HepG2 (cell line): ENCODE measurements around the gene TSPAN5.

Experiments
- BHLHE40 ChIP-seq: IDR thresholded peaks from 2 replicates; pipeline ENCODE4 v1.6.1; 2011; ENCODE audit warnings: low read length, improper control_type of control experiment
- MBNL3 ChIP-seq: fragments of 250-450 bp; sonication (Bioruptor Pico); conservative IDR thresholded peaks from 2 replicates; pipeline ENCODE4 v1.8.0; 2022; ENCODE audit warnings: mild to moderate bottlenecking, inconsistent platforms
- NBN ChIP-seq: fragments of 450-650 bp; conservative IDR thresholded peaks from 2 replicates; pipeline ENCODE4 v1.6.1; 2017
- NR1H2 ChIP-seq: sonication (generic); formaldehyde crosslinking; IDR thresholded peaks from 2 replicates; pipeline ENCODE4 v1.8.1; 2022; ENCODE audit warnings: low read depth, missing genetic modification reagents, borderline replicate concordance
- ZNF670 ChIP-seq: sonication (generic); formaldehyde crosslinking; IDR thresholded peaks from 2 replicates; pipeline ENCODE4 v1.8.0; 2022; ENCODE audit warnings: mild to moderate bottlenecking, missing genetic modification reagents, borderline replicate concordance
- TF ChIP-seq, protein P1 (sequence below): sonication (generic); formaldehyde crosslinking; IDR thresholded peaks from 2 replicates; pipeline ENCODE4 v1.8.1; 2022; ENCODE audit warnings: mild to moderate bottlenecking, missing genetic modification reagents
- TF ChIP-seq, protein P2 (sequence below): sonication (generic); formaldehyde crosslinking; conservative IDR thresholded peaks from 2 replicates; pipeline ENCODE4 v1.4.0; 2020; ENCODE audit warnings: missing genetic modification reagents
- TF ChIP-seq, protein P3 (sequence below), 2 experiments: sonication (generic) in 1 of 2; formaldehyde crosslinking in 1 of 2; IDR thresholded peaks; 2 replicates each; pipeline versions ENCODE4 v1.5.1 to v1.6.1; 2011 to 2020; ENCODE audit warnings: borderline replicate concordance in 1 of 2, low read depth in 1 of 2, low read length in 1 of 2, mild to moderate bottlenecking in 1 of 2, missing genetic modification reagents in 1 of 2, moderate library complexity in 1 of 2
- TF ChIP-seq, protein P4 (sequence below): sonication (generic); formaldehyde crosslinking; IDR thresholded peaks from 2 replicates; pipeline ENCODE4 v1.4.0; 2020; ENCODE audit warnings: missing genetic modification reagents

DNA sequence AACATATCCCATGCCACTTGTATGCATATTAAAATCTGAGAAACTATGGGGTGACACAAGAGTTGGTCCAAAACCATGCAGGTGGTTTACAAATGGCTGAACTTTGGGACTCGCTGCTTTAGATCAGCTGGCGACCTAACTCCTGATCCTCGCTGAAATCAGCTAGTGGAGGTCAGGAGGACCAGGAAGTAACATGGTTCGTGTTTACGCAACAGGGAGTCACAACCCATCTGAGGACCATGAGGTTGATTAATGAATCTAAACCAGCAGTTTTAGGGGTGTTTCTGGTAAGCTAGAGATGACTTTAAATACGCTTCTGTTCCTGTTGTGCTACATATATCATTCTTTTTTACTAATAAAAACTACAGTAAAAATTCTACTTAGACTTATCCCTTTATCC, 12.9 kb downstream of the TSPAN5 start:
- TF ChIP-seq MBNL3 (CRISPR knock-in tag): no peak
- no peak for TF ChIP-seq BHLHE40
- TF ChIP-seq NBN: no peak
- TF ChIP-seq, protein P1, sequence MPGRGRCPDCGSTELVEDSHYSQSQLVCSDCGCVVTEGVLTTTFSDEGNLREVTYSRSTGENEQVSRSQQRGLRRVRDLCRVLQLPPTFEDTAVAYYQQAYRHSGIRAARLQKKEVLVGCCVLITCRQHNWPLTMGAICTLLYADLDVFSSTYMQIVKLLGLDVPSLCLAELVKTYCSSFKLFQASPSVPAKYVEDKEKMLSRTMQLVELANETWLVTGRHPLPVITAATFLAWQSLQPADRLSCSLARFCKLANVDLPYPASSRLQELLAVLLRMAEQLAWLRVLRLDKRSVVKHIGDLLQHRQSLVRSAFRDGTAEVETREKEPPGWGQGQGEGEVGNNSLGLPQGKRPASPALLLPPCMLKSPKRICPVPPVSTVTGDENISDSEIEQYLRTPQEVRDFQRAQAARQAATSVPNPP (CRISPR knock-in tag): no peak
- TF ChIP-seq, protein P2, sequence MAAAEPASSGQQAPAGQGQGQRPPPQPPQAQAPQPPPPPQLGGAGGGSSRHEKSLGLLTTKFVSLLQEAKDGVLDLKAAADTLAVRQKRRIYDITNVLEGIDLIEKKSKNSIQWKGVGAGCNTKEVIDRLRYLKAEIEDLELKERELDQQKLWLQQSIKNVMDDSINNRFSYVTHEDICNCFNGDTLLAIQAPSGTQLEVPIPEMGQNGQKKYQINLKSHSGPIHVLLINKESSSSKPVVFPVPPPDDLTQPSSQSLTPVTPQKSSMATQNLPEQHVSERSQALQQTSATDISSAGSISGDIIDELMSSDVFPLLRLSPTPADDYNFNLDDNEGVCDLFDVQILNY: no peak
- TF ChIP-seq, protein P3, sequence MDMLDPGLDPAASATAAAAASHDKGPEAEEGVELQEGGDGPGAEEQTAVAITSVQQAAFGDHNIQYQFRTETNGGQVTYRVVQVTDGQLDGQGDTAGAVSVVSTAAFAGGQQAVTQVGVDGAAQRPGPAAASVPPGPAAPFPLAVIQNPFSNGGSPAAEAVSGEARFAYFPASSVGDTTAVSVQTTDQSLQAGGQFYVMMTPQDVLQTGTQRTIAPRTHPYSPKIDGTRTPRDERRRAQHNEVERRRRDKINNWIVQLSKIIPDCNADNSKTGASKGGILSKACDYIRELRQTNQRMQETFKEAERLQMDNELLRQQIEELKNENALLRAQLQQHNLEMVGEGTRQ (IDR thresholded peaks at IDR 0.05; ENCODE audit: low read depth, low read length): no peak
- TF ChIP-seq, protein P3 (CRISPR knock-in tag; IDR thresholded peaks at IDR 0.05; ENCODE audit: borderline replicate concordance): no peak
- TF ChIP-seq NR1H2 (CRISPR knock-in tag): no peak
- TF ChIP-seq ZNF670 (CRISPR knock-in tag): no peak
- TF ChIP-seq, protein P4, sequence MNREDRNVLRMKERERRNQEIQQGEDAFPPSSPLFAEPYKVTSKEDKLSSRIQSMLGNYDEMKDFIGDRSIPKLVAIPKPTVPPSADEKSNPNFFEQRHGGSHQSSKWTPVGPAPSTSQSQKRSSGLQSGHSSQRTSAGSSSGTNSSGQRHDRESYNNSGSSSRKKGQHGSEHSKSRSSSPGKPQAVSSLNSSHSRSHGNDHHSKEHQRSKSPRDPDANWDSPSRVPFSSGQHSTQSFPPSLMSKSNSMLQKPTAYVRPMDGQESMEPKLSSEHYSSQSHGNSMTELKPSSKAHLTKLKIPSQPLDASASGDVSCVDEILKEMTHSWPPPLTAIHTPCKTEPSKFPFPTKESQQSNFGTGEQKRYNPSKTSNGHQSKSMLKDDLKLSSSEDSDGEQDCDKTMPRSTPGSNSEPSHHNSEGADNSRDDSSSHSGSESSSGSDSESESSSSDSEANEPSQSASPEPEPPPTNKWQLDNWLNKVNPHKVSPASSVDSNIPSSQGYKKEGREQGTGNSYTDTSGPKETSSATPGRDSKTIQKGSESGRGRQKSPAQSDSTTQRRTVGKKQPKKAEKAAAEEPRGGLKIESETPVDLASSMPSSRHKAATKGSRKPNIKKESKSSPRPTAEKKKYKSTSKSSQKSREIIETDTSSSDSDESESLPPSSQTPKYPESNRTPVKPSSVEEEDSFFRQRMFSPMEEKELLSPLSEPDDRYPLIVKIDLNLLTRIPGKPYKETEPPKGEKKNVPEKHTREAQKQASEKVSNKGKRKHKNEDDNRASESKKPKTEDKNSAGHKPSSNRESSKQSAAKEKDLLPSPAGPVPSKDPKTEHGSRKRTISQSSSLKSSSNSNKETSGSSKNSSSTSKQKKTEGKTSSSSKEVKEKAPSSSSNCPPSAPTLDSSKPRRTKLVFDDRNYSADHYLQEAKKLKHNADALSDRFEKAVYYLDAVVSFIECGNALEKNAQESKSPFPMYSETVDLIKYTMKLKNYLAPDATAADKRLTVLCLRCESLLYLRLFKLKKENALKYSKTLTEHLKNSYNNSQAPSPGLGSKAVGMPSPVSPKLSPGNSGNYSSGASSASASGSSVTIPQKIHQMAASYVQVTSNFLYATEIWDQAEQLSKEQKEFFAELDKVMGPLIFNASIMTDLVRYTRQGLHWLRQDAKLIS (CRISPR knock-in tag): no peak
